VCaP (cell line): ENCODE results near the gene ZCCHC14.

Experiments
- H3K27ac ChIP-seq: fragments of 450-650 bp; 2 replicates; pipeline ENCODE4 v1.5.1; 2017
- CTCF ChIP-seq: fragments of 450-650 bp; conservative IDR thresholded peaks from 2 replicates; pipeline ENCODE4 v1.5.1; 2017; ENCODE audit warnings: mild to moderate bottlenecking, moderate library complexity

Gene ZCCHC14

GRCh38 chr16:87538160-87538559 is 45.3 kb upstream of the ZCCHC14 start:
- H3K27ac ChIP-seq: no peak overlapping the region
- no peak for TF ChIP-seq CTCF

- no peak overlapping the region for H3K27ac ChIP-seq
- TF ChIP-seq CTCF: no peak
Measured at GRCh38 chr16:87536795-87537142, 43.9 kb upstream of the ZCCHC14 start.

GRCh38 chr16:87535855-87536794 is 43.3 kb upstream of the ZCCHC14 start:
- TF ChIP-seq CTCF: no peak
- H3K27ac ChIP-seq: no peak overlapping the region

GRCh38 chr16:87535457-87535854 is 42.6 kb upstream of the ZCCHC14 start:
- no peak for TF ChIP-seq CTCF
- no peak overlapping the region for H3K27ac ChIP-seq

GRCh38 chr16:87534751-87535150 is 41.9 kb upstream of the ZCCHC14 start:
- H3K27ac ChIP-seq: no peak overlapping the region
- TF ChIP-seq CTCF: no peak

GRCh38 chr16:87534030-87534653 is 41.3 kb upstream of the ZCCHC14 start:
- no peak overlapping the region for H3K27ac ChIP-seq
- no peak for TF ChIP-seq CTCF

GRCh38 chr16:87533061-87533460 is 40.2 kb upstream of the ZCCHC14 start:
- no peak overlapping the region for H3K27ac ChIP-seq
- TF ChIP-seq CTCF: no peak
